WTC11 (cell line): ENCODE measurements around the gene PTPRN2.

Experiments used
- CREB1 ChIP-seq: sonication (generic); formaldehyde crosslinking; IDR thresholded peaks from 2 replicates; pipeline ENCODE4 v1.8.0; 2023; ENCODE audit warnings: mild to moderate bottlenecking, missing genetic modification reagents
- STAT6 ChIP-seq: sonication (generic); formaldehyde crosslinking; conservative IDR thresholded peaks from 2 replicates; pipeline ENCODE4 v1.8.1; 2023; ENCODE audit warnings: mild to moderate bottlenecking, low read depth, missing genetic modification reagents, moderate library complexity
- TEAD1 ChIP-seq: sonication (generic); formaldehyde crosslinking; IDR thresholded peaks from 2 replicates; pipeline ENCODE4 v1.8.0; 2022; ENCODE audit warnings: mild to moderate bottlenecking, missing genetic modification reagents
- ZBTB43 ChIP-seq: sonication (generic); formaldehyde crosslinking; IDR thresholded peaks from 2 replicates; pipeline ENCODE4 v1.8.1; 2023; ENCODE audit warnings: mild to moderate bottlenecking, missing genetic modification reagents
- ZNF121 ChIP-seq: sonication (generic); formaldehyde crosslinking; IDR thresholded peaks from 2 replicates; pipeline ENCODE4 v1.8.0; 2023; ENCODE audit warnings: missing genetic modification reagents
- TF ChIP-seq, protein P1 (sequence below): fragments of 200-600 bp; IDR thresholded peaks from 2 replicates; pipeline ENCODE4 v1.8.0; 2022; ENCODE audit warnings: antibody characterized with exemption
- TF ChIP-seq, protein P2 (sequence below): sonication (generic); formaldehyde crosslinking; IDR thresholded peaks from 2 replicates; pipeline ENCODE4 v1.8.0; 2022; ENCODE audit warnings: mild to moderate bottlenecking, missing genetic modification reagents
- TF ChIP-seq, protein P3 (sequence below): sonication (generic); formaldehyde crosslinking; IDR thresholded peaks from 2 replicates; pipeline ENCODE4 v1.8.0; 2022; ENCODE audit warnings: mild to moderate bottlenecking, missing genetic modification reagents

- TF ChIP-seq CREB1 (no peak), ZBTB43 (CRISPR knock-in tag) (no peak), STAT6 (CRISPR knock-in tag) (no peak), TEAD1 (CRISPR knock-in tag) (no peak), ZNF121 (CRISPR knock-in tag) (no peak)
- TF ChIP-seq, protein P1, sequence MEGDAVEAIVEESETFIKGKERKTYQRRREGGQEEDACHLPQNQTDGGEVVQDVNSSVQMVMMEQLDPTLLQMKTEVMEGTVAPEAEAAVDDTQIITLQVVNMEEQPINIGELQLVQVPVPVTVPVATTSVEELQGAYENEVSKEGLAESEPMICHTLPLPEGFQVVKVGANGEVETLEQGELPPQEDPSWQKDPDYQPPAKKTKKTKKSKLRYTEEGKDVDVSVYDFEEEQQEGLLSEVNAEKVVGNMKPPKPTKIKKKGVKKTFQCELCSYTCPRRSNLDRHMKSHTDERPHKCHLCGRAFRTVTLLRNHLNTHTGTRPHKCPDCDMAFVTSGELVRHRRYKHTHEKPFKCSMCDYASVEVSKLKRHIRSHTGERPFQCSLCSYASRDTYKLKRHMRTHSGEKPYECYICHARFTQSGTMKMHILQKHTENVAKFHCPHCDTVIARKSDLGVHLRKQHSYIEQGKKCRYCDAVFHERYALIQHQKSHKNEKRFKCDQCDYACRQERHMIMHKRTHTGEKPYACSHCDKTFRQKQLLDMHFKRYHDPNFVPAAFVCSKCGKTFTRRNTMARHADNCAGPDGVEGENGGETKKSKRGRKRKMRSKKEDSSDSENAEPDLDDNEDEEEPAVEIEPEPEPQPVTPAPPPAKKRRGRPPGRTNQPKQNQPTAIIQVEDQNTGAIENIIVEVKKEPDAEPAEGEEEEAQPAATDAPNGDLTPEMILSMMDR: no peak
- TF ChIP-seq, protein P2, sequence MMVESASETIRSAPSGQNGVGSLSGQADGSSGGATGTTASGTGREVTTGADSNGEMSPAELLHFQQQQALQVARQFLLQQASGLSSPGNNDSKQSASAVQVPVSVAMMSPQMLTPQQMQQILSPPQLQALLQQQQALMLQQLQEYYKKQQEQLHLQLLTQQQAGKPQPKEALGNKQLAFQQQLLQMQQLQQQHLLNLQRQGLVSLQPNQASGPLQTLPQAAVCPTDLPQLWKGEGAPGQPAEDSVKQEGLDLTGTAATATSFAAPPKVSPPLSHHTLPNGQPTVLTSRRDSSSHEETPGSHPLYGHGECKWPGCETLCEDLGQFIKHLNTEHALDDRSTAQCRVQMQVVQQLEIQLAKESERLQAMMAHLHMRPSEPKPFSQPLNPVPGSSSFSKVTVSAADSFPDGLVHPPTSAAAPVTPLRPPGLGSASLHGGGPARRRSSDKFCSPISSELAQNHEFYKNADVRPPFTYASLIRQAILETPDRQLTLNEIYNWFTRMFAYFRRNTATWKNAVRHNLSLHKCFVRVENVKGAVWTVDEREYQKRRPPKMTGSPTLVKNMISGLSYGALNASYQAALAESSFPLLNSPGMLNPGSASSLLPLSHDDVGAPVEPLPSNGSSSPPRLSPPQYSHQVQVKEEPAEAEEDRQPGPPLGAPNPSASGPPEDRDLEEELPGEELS: no peak
- TF ChIP-seq, protein P3, sequence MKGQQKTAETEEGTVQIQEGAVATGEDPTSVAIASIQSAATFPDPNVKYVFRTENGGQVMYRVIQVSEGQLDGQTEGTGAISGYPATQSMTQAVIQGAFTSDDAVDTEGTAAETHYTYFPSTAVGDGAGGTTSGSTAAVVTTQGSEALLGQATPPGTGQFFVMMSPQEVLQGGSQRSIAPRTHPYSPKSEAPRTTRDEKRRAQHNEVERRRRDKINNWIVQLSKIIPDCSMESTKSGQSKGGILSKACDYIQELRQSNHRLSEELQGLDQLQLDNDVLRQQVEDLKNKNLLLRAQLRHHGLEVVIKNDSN: no peak
Observed at GRCh38 chr7:158471716-158472115, 115.9 kb downstream of the PTPRN2 start.
